ENCODE measurements around the gene GOLGA6C. TPM values are rescaled to one million over a fixed set of nuclear protein-coding genes. Genes with fewer than 3 reads are reported as not detected.
"Not testable (repeated sequence)": the region's sequence is repeated elsewhere in the genome, so short reads cannot be mapped to it uniquely, and the experiment has no call there.

Gene GOLGA6C
- polyA plus RNA-seq, 10 donors, result not detected

DNA sequence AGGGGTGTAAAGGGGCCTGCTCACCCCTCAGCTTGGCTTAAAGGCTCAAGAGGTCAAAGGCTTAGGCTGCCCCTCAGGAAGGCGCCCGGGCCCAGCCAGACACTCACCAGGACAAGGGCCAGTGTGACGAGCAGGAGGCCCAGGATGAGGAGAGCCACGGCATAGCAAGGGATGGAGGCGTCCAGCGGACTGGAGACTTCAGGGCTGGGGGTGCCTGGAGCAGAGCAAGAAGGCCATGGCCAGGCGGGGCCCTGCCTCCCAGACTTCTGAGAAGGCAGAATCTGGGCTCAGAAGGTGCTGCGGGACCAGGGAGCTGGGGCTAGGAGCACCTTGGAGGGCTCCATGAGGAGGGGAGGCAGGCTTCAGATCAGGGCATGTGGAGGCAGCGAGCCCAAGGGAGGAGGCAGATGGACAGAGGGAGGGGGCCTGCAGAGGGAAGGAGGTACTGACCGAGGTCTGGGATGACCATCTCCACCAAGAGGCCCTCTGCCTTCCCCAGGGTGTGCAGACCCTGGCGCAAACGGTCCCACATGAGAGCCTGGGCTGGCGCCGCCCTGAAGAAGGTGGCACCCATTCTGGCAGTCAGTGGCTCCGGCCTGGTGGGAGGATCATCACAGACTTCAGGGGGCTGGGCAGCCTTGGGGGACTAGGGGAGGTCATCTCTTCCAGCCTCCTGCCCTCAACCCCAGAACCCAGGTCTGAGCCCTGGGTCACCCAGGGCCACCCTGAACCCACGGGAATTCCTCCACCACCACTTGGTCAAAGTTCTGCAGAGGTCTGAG, 32.0 kb upstream of the GOLGA6C start:
- DNase-seq, result no peak

DNA sequence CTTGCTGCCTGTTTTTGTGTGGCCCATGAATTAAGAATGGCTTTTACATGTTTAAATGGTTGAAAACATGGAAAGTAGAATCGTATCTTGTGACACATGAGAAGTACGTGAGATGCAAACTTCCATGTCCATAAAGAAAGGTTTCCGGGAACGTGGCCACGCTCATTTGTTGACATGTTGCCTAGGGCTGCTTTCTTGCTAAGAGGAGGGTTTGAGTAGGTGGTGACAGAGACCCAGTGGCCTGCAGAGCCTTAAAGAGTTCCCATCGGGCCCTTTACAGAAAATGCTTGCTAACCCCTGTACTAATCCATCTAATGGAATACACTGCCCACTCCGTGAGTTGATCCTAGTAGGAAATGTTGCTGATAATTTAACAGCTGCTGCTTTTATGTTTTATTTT, 31.0 kb upstream of the GOLGA6C start:
- not testable (repeated sequence) for DNase-seq

DNA sequence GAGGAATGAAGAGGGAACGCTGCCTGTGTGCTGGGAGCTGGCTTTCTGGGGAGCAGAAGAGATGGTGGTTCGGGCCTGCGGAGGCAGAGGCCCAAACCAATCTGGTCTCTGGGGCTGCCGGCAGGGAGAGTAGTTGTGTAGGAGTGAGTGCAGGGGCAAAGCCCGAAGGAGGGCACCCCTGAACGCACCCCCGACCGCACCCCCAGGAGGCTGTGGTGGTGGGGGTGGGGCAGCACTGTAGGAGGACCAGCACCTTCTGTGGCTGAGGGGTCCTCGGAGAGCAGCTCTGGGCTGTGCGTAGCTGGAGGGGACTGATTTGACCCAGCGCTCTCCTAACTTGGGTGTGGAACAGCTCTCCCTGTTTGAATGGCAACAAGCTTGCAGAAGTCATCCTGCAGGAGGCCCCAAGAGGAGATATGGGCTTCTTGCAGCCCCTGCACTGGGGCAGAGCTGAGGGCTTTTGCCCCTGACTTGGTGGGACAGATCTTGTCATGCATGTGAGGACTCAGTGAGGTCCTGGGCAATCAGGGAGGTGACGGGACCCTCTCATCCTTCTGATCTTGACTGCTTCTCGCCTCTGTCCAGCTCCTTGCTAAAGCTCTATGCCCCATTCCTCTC, 30.4 kb upstream of the GOLGA6C start:
- DNase-seq, result no peak

- DNase-seq, result no peak
Observed at GRCh38 chr15:75228787-75229186, 29.3 kb upstream of the GOLGA6C start.

- DNase-seq, result no peak
Observed at GRCh38 chr15:75229191-75230015, 28.7 kb upstream of the GOLGA6C start.

- DNase-seq, result no peak
Observed at GRCh38 chr15:75230016-75230343, 28.2 kb upstream of the GOLGA6C start.

DNA sequence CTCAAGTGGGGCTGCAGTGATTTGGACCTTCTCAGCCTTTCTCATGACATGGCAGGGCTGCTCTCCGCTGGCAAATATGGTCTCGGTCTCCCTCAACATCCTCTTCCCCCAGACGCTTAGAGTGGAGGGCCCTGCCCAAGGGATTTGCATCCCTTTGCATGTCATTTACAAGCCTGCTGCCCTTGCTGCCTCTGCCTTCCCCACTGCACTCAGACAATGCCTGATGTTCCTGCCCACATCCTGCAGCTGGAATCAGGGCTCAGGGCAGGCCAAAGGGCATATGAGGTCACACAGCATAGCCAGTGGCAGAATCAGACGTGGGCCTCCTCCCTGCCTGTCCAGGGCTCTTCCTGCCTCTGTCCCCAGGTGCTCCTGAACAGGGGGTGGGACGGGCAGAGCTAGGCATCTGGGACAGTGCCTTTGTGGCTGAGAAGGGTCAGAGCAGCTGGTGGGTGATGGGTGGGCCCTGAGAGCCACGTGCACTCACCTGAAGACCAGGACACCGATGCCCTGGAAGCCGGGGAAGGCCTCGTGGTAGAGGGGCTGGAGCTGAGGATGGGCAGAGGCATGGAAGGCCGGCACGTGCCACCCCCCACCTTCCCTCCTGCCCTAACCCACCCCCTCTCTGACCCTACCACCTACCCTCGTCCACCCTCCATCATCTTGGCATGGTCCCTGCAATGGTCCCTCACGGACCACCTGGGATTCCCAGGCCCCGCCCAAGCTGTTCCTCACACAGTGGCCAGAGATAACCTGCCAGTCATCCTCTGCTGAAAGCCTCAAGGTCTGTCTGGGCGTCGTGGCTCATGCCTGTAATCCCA, 27.4 kb upstream of the GOLGA6C start:
- no peak for DNase-seq

GRCh38 chr15:75231836-75232235, 26.3 kb upstream of the GOLGA6C start:
- no peak for DNase-seq

DNA sequence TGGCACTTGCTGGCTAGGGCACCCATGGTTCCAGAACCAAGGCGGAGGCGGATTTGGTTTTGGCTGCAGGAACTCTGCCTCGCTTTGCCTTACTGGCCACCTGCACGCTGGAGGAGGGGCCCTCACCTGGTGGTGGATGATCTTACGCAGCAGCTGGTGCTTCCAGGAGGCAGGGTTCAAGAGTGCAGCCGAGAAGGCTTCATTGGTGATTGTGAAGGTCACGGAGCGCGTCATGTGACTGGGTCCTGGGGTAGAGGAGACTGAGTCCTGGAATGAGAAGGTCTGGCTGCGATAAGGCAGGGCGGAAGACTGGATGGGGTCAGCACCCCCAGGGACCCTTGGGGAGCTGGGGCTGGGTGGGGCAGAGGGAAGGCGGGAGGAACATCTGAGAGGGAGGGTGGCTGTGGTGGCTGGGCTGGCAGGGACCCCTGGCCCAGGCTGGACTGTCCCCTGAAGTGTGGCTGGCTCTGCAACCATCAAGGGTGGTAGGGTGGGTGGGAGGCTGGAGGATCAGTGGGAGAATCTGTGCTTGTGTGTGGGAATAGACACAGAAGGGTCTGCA, 25.8 kb upstream of the GOLGA6C start:
- DNase-seq, result no peak

DNA sequence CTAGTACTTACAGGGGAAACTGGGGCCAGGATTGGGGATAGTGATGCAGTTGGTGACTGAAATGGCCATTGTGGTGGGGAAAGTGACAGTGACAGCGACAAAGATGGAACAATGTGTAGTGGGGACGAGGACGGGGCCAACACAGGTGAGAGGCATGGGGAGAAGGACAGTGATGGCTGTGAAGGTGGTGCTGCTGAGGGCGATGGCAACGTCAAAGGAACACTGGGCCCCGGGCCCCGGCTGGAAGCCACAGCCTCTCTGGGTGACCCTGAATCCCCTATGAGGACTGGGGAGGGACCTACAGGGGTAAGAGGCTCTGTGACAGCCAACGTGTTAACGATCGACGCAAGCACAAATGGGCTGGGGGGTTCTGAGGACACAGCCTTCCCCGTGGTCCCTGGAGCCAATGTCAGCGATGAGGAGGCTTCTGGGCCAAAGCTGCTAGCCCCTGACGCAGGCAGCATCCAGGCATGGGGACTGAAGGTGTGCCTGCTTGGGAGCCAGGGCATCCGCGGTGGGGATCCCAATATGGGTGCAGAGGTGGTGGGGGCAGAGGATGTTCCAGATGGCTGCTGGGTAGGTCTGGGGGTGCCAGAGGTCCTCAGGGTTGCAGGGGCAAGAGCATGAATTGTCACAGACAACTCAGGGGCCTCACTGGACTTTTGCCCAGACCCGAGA, 25.2 kb upstream of the GOLGA6C start:
- no peak for DNase-seq

DNA sequence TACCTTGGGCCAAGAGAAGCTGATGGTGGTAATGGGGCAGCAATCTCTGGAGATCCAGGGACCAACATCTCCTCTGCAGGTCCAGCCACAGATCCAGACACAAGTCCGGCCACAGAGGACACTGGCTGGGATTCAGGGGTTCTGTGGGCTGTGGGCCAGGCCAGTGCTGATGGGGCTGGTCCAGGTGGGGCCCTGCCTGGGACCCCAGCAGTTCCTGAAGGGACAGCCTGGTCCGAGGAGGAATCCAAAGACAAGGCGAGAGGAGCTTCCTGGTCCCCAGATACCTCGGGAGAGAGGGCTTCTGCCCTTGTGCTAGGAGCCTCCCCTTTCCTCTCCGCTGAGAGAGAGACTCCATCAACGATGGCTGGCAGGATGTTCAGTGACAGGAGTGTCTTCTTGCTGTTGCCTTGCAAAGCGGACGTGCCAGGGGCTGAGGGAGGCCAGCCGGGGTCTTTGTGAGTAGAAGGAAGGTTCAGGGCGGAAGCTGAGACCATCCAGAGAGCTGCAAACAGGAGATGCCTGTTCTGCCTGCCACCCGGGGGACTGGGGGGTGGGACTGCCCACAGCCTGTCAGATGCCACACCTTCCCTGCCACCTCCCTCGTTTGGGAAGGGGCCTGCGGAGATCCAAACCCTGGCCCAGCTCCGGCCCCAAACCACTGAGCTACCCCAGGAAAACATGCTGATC, 24.5 kb upstream of the GOLGA6C start:
- no peak for DNase-seq

DNA sequence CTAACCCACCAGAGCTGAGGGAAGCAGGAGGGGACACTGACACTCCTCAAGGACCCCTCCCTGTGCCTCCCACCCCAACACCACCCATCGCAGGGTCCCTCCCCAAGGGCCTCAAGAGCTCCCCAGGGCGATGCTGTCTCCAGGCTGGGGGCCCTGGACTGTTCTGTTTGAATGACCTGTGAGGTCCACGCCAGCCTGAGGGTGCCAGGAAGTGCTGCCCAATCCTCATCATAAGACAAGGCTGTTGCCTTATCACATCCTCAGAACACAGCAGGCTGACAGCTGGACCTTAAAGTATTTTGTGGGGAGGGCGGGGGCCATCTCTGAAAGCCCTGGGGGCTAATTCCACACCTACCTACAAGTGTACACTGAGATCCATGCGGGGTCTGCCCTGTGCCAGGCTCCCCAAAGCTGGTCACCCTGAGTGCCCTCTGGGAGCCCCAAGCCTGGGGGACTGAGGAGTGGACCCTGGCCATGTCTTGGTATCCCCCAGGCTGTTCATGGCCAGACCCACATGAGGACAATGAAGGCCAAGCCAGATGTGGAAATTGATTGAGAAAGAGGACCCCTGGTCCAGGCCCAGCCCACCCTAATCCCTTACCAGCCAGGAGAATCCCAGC, 23.8 kb upstream of the GOLGA6C start:
- no peak for DNase-seq

GRCh38 chr15:75235051-75235673, 23.0 kb upstream of the GOLGA6C start:
- DNase-seq, result no peak

DNA sequence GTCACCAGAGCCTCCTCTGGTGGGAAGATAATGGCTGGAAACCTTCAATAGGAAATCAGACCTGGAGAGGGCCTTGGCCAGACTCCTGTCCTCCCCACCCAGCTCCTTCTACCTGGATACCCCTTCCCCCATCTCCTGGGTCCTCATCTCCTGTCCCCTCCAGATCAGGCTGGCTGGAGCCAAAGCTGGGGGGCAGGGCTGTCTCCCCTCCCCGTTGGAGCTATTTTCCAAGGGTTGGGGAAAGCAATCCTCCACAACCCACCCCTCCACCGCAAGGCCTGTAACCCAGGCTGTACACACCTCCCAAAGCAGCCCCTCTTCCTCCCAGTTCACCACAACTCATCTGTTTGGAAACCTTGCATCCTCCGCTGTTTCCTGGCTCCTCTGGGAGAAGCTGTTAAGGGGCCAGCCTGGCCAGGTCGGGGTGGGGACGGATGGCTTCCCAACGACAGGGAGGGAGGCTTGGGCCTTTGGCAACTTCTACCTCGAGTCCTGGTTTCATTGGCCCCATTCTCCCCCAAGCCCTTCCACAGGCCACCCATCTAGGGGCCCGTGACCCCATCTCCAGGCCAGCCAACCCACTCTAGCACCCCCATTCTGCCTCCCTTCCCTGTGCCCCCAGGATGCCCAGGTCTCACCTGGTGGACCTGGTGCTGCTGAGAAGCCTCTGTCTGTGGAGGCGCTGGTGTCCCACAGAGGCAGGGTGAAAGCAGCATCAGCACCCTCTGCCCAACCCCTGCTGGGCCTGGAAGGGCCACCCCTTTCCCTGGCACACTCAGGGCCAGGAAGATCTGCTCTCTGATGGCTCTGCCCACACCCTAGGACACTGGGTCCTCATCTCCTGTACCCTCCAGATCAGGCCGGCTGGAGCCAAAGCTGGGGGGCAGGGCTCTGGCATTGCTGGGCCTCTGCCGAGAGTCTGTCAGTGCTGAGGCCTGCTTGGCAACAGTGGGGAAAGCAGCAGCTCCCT, 22.1 kb upstream of the GOLGA6C start:
- DNase-seq, result no peak

GRCh38 chr15:75237316-75237982, 20.7 kb upstream of the GOLGA6C start:
- no peak for DNase-seq

DNA sequence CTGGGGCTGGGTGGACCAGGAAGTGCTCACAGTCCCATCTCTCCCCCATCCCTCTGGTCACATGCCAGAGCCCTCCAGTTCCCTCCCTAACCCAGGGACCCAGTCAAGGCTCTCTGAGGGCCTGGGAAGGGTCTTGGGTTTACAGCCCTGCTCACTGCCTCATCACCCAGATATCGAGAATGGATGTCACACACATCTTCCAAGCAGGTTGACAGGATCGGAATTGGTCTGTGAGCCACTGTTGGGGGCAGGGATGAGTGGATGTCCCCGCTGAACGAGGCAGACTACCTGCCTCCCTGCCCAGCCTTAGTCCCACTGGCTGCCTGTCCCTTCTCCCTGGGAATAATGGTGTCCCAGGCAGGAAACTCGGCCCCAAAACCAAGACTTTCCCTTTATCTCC, 20.0 kb upstream of the GOLGA6C start:
- DNase-seq, result no peak

DNA sequence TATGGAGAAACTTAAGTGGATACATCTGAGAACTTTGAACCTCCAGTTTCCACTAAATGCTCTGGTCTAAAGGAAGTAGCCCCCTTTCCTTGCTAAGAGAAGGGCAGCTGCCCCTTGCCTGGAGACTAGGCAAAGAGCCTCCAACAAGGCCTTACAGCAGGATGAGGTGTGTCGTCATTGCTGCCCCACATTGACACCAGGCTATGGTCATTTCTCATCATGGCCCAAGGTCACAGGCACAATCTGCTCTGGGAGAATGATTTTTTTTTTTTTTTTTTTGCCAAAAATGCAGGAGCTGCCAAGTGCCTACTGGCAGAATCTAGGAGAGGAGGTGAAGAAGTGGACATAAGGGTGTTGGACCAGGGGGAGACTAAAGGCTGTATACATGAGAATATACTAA, 12.4 kb upstream of the GOLGA6C start:
- DNase-seq, result not testable (repeated sequence)

- not testable (repeated sequence) for DNase-seq
Observed at GRCh38 chr15:75248991-75249390, 9.1 kb upstream of the GOLGA6C start.

All from muscle of back (tissue), 11 donors.